Activated CD4-positive, alpha-beta T cell treated with anti-CD3 and anti-CD28 coated beads for 36 hours (primary cell): ENCODE results near the gene RBPJL. TPM values are rescaled to one million over a fixed set of nuclear protein-coding genes. Genes with fewer than 3 reads are reported as not detected.

Source experiments
- ATAC-seq: fragments of 200-7000 bp; cut with Tn5 transposase; one replicate; pipeline ENCODE4 v1.10.0; 2021; ENCODE audit warnings: mild to moderate bottlenecking, moderate library complexity
- CTCF ChIA-PET: fragments of 350-600 bp; sonication (Branson Sonifier 250); formaldehyde crosslinking; loops from one replicate; lab custom pipeline; 2021; ENCODE audit warnings: antibody characterized with exemption; lab: Charles Lee
- POLR2A ChIA-PET: fragments of 350-600 bp; sonication (Branson Sonifier 250); formaldehyde crosslinking; loops from one replicate; lab custom pipeline; 2021; ENCODE audit warnings: antibody characterized with exemption, inconsistent platforms; lab: Charles Lee
- DNase-seq: peaks from one replicate; pipeline ENCODE4 v3.0.0-alpha.2; 2020
- H3K27ac Mint-ChIP-seq: one replicate; pipeline ENCODE4 v1.8.0; 2021; ENCODE audit warnings: mixed read lengths
- H3K27me3 Mint-ChIP-seq: one replicate; pipeline ENCODE4 v1.8.0; 2021; ENCODE audit warnings: mixed read lengths
- H3K36me3 Mint-ChIP-seq: one replicate; pipeline ENCODE4 v1.8.0; 2021; ENCODE audit warnings: low read depth, mixed read lengths
- H3K4me1 Mint-ChIP-seq: one replicate; pipeline ENCODE4 v1.8.0; 2021; ENCODE audit warnings: mixed read lengths
- H3K4me3 Mint-ChIP-seq: one replicate; pipeline ENCODE4 v1.8.0; 2021; ENCODE audit warnings: mild to moderate bottlenecking, moderate library complexity, mixed read lengths
- H3K9me3 Mint-ChIP-seq: one replicate; pipeline ENCODE4 v1.8.0; 2021; ENCODE audit warnings: low read depth, mixed read lengths
- intact Hi-C, 2 experiments: fragments of 100-400 bp; cut with DNase I in 1 of 2; cut with micrococcal nuclease in 1 of 2; formaldehyde crosslinking; loops; one replicate each; pipeline versions ENCODE4 v1.14.2 to v1.15.1; 2022 to 2024; cut with DNase I, micrococcal nuclease
- total RNA-seq, 2 experiments: library from RNA; stranded (reverse); gene quantifications; one replicate each; pipeline ENCODE4 v1.2.3, GENCODE V29; 2021

The RBPJL gene
- total RNA-seq, 2 experiments from 2014 or later: not detected

GRCh38 chr20:45317826-45318225, 11.2 kb downstream of the RBPJL start:
- Mint-ChIP-seq H3K4me3 (no peak overlapping the region), H3K36me3 (no peaks in the 10 kb centered on the region), H3K4me1 (peaks cover 24% of the 10 kb centered on the region), H3K27me3 (peaks cover 22% of the 10 kb centered on the region), H3K27ac (no peak overlapping the region), H3K9me3 (no peaks in the 10 kb centered on the region)
- no peak for DNase-seq
- ATAC-seq: no peak
- ChIA-PET CTCF (interaction anchor here (0.8 to 5.6 kb wide), 15 partner anchors 9 to 453 kb away, joined by 3 to 73 read pairs (median 4); partner anchors contain the start of genes RBPJL and SYS1), POLR2A (no interaction called here)
- intact Hi-C loops: loop anchor here (2.0 to 5.0 kb wide), 3 partner anchors 45 to 454 kb away; partner anchors contain the start of gene SYS1 (in 2 of the 2)

DNA sequence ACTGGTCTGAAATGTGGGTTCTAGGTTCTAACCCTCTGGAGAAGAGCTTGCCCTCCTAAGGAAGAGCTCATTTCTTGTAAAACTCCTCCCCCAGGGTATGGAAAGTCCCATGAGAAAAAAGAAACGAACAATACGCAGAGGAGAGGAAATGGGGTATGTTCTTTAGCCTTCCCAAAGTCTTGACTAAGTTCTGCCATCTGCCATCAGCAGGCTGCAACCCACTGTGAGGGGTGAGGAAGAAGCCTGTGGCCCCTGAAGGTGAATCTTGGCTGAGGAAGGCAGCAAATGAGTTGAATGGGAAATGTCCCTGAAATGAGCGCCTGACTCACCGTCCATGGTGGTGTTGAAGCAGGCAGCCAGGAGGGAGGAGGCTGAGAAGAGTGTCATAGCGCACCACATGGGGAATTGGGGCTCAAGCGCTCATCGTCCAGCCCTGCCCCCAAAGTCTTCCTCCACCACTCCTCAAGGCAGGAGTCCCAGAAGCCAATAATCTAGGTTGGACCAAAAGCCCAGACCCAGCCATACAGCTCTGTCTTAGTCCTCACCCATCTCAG, 11.8 kb downstream of the RBPJL start:
- ChIA-PET POLR2A (interaction anchor here (0.7 kb wide), 1 partner anchor 135 kb away, joined by 3 read pairs; no protein-coding TSS in a partner anchor), CTCF (interaction anchor here (0.6 to 5.6 kb wide), 29 partner anchors 8 to 603 kb away, joined by 3 to 73 read pairs (median 4); partner anchors contain the start of genes RBPJL and SYS1)
- H3K27me3 Mint-ChIP-seq: peaks cover 20% of the 10 kb centered on the region
- no peaks in the 10 kb centered on the region for H3K36me3 Mint-ChIP-seq
- ATAC-seq (peak; percentile 17), DNase-seq (peak; percentile 29)
- intact Hi-C loops: loop anchor here (2.0 to 5.0 kb wide), 3 partner anchors 44 to 454 kb away; partner anchors contain the start of gene SYS1 (in 2 of the 2)
- no peaks in the 10 kb centered on the region for H3K9me3 Mint-ChIP-seq
- H3K27ac Mint-ChIP-seq: peak overlapping the region; percentile 88
- peaks cover 24% of the 10 kb centered on the region for H3K4me1 Mint-ChIP-seq
- H3K4me3 Mint-ChIP-seq: peak overlapping the region; percentile 3

- H3K9me3 Mint-ChIP-seq: no peaks in the 10 kb centered on the region
- intact Hi-C loops: loop anchor here (1.0 to 5.0 kb wide), 6 partner anchors 44 to 453 kb away; partner anchors contain the start of gene SYS1 (in 2 of the 2)
- peak overlapping the region; percentile 3 for H3K4me3 Mint-ChIP-seq
- peaks cover 24% of the 10 kb centered on the region for H3K4me1 Mint-ChIP-seq
- H3K36me3 Mint-ChIP-seq: no peaks in the 10 kb centered on the region
- ATAC-seq: peak; percentile 30
- POLR2A ChIA-PET: interaction anchor here (0.7 kb wide), 1 partner anchor 135 kb away, joined by 3 read pairs; no protein-coding TSS in a partner anchor
- H3K27ac Mint-ChIP-seq: peak overlapping the region; percentile 88
- peaks cover 16% of the 10 kb centered on the region for H3K27me3 Mint-ChIP-seq
- no peak for DNase-seq
- CTCF ChIA-PET: interaction anchor here (0.6 to 5.6 kb wide), 31 partner anchors 9 to 602 kb away, joined by 3 to 73 read pairs (median 4); partner anchors contain the start of genes RBPJL and SYS1
These were observed 12.3 kb downstream of the RBPJL start for GRCh38 chr20:45318948-45319347.

GRCh38 chr20:45320948-45321595, 14.4 kb downstream of the RBPJL start:
- H3K4me1 Mint-ChIP-seq: peaks cover 24% of the 10 kb centered on the region
- DNase-seq (no peak), ATAC-seq (peak; percentile 45)
- H3K4me3 Mint-ChIP-seq: no peak overlapping the region
- peaks cover 3% of the 10 kb centered on the region for H3K36me3 Mint-ChIP-seq
- POLR2A ChIA-PET: no interaction called here
- H3K9me3 Mint-ChIP-seq: no peaks in the 10 kb centered on the region
- no peak overlapping the region for H3K27ac Mint-ChIP-seq
- CTCF ChIA-PET: interaction anchor here (0.5 to 4.7 kb wide), 20 partner anchors 9 to 450 kb away, joined by 3 to 73 read pairs (median 4); partner anchors contain the start of gene SYS1
- intact Hi-C loops: no loop called here
- peaks cover 5% of the 10 kb centered on the region for H3K27me3 Mint-ChIP-seq

DNA sequence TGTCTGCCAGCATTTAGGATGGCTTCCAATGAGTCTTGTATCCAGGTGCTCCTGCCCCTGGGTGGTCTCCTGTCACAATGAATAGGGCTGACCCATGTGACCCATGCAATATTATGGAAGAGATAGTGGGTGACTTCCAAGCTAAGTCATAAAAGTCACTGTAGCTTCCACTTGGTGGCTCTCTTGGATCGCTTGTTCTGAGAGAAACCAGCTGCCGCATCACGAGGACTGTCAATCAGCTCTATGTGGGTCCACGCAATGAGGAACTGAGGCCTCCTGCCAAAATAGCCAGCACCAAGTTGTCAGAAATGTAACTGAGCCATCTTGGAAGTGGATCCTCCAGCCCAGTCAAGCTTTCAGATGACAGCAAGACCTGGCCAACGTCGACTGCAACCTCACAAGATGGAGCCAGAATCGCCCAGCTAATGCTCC, 16.3 kb downstream of the RBPJL start:
- Mint-ChIP-seq H3K9me3 (no peaks in the 10 kb centered on the region), H3K27ac (no peak overlapping the region), H3K27me3 (no peaks in the 10 kb centered on the region), H3K4me3 (no peak overlapping the region), H3K36me3 (peaks cover 7% of the 10 kb centered on the region), H3K4me1 (peaks cover 24% of the 10 kb centered on the region)
- no peak for DNase-seq
- intact Hi-C loops: no loop called here
- no peak for ATAC-seq
- CTCF ChIA-PET: interaction anchor here (0.6 to 3.3 kb wide), 13 partner anchors 9 to 457 kb away, joined by 3 to 16 read pairs (median 3); partner anchors contain the start of gene SYS1
- POLR2A ChIA-PET: interaction anchor here (0.6 to 1.1 kb wide), 2 partner anchors 24 to 36 kb away, joined by 3 to 6 read pairs; no protein-coding TSS in a partner anchor

- H3K4me1 Mint-ChIP-seq: peaks cover 16% of the 10 kb centered on the region
- peaks cover 13% of the 10 kb centered on the region for H3K36me3 Mint-ChIP-seq
- H3K9me3 Mint-ChIP-seq: no peaks in the 10 kb centered on the region
- ATAC-seq (no peak), DNase-seq (no peak)
- CTCF ChIA-PET: interaction anchor here (1.0 to 3.3 kb wide), 7 partner anchors 10 to 133 kb away, joined by 3 to 16 read pairs (median 3); partner anchors contain the start of gene SYS1
- intact Hi-C loops: no loop called here
- H3K27ac Mint-ChIP-seq: no peak overlapping the region
- POLR2A ChIA-PET: no interaction called here
- H3K27me3 Mint-ChIP-seq: no peaks in the 10 kb centered on the region
- no peak overlapping the region for H3K4me3 Mint-ChIP-seq
These were observed 17.1 kb downstream of the RBPJL start for GRCh38 chr20:45323731-45324130.

GRCh38 chr20:45325371-45325770, 18.7 kb downstream of the RBPJL start:
- Mint-ChIP-seq H3K36me3 (peaks cover 24% of the 10 kb centered on the region), H3K4me3 (no peak overlapping the region), H3K27ac (no peak overlapping the region), H3K9me3 (no peaks in the 10 kb centered on the region), H3K27me3 (no peaks in the 10 kb centered on the region), H3K4me1 (peaks cover 8% of the 10 kb centered on the region)
- ATAC-seq (no peak), DNase-seq (no peak)
- ChIA-PET CTCF (interaction anchor here (2.0 kb wide), 1 partner anchor 38 kb away, joined by 5 read pairs; the partner anchor contains the start of gene SYS1), POLR2A (no interaction called here)
- intact Hi-C loops: no loop called here

DNA sequence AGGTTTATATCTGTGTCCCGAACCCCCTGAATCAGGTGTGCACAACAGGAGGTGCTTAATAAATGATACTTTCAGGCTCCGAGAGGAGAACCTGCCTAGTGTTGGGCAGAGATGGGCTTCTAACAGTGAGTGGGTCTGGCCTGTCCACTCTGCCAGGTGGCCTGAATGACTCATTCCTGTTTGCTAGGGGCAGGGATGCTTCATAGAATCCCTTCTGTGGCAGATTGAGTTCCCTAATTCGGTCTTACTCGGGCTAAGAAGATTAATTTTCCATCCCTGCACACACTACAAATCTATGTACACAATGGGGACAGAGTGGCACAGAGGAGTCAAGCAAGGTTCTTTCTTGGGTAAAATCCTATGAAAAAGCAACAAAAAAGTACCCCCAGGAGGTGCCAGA, 21.8 kb downstream of the RBPJL start:
- no peaks in the 10 kb centered on the region for H3K27me3 Mint-ChIP-seq
- no peak overlapping the region for H3K4me3 Mint-ChIP-seq
- H3K27ac Mint-ChIP-seq: no peak overlapping the region
- CTCF ChIA-PET: interaction anchor here (0.6 to 1.1 kb wide), 2 partner anchors 27 to 34 kb away, joined by 3 read pairs; no protein-coding TSS in a partner anchor
- ATAC-seq: no peak
- intact Hi-C loops: no loop called here
- H3K36me3 Mint-ChIP-seq: peaks cover 34% of the 10 kb centered on the region
- DNase-seq: no peak
- H3K4me1 Mint-ChIP-seq: no peaks in the 10 kb centered on the region
- POLR2A ChIA-PET: no interaction called here
- H3K9me3 Mint-ChIP-seq: no peaks in the 10 kb centered on the region

- CTCF ChIA-PET: no interaction called here
- intact Hi-C loops: no loop called here
These were observed 23.1 kb downstream of the RBPJL start for GRCh38 chr20:45329497-45330319.

GRCh38 chr20:45330476-45330875, 23.8 kb downstream of the RBPJL start:
- intact Hi-C loops: no loop called here
- no peaks in the 10 kb centered on the region for H3K9me3 Mint-ChIP-seq
- H3K36me3 Mint-ChIP-seq: peaks cover 32% of the 10 kb centered on the region
- no peak overlapping the region for H3K27ac Mint-ChIP-seq
- no peak for DNase-seq
- CTCF ChIA-PET: no interaction called here
- no peak for ATAC-seq
- POLR2A ChIA-PET: no interaction called here
- no peaks in the 10 kb centered on the region for H3K4me1 Mint-ChIP-seq
- H3K27me3 Mint-ChIP-seq: no peaks in the 10 kb centered on the region
- no peak overlapping the region for H3K4me3 Mint-ChIP-seq

More at GRCh38 chr20:45329497-45330319, 23.1 kb downstream of the RBPJL start:
- H3K27ac Mint-ChIP-seq: no peak overlapping the region
- H3K27me3 Mint-ChIP-seq: no peaks in the 10 kb centered on the region
- POLR2A ChIA-PET: no interaction called here
- no peaks in the 10 kb centered on the region for H3K4me1 Mint-ChIP-seq
- ATAC-seq (no peak), DNase-seq (no peak)
- H3K9me3 Mint-ChIP-seq: no peaks in the 10 kb centered on the region
- no peak overlapping the region for H3K4me3 Mint-ChIP-seq
- peaks cover 34% of the 10 kb centered on the region for H3K36me3 Mint-ChIP-seq
